ENCODE results near the gene HADHA.

The HADHA gene

DNA sequence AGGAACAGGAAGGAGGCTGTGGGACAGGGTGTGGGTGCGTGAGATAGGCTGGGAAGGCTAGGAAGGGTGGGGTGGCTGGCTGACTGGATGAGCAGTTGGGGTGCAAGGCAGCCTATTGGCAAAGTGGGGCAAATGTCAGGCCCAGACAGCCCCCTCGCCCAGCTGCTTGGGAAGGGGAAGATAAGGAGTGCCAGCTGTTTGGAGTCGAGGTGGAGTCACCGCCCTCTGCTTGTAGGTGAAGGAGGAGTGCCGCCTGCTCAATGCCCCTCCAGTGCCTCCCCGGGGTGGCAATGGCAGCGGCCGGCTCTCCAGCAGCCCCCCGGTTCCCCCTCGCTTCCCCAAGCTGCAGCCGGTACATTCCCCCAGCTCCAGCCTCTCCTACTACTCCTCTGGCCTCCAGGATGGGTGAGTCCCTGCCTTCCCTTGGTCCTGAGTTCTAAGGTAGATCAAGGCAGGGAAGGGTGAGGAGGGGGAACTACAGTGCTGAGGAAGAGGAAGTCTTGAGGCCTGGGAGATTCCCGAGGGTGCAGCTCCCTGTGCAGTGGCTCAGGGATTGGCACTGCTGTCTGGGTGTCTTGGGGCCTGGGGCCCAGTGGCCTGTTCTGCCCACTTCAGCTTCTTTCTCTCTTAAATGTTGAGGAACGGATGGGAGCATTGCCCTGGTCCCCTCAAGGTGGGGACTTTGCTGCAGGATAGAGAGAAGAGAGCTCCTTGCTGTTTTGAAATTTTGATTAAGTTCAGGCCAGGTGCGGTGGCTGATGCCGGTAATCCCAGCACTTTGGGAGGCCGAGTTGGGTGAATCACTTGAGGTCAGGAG lies 58.3 kb downstream of the HADHA start:
- POLR2A ChIA-PET: no interaction called here
- CTCF ChIA-PET: interaction anchor here (0.6 kb wide), 1 partner anchor 486 kb away, joined by 3 read pairs; no protein-coding TSS in a partner anchor
- no peak for DNase-seq (ENCODE audit: extremely low spot score)
- TF ChIP-seq FOXM1 (IDR thresholded peaks at IDR 0.05; ENCODE audit: borderline replicate concordance): no peak
- no peak for TF ChIP-seq ZNF384 (IDR thresholded peaks at IDR 0.05)
- no peak for TF ChIP-seq HDGF (IDR thresholded peaks at IDR 0.05; ENCODE audit: borderline replicate concordance)
- no peak for TF ChIP-seq L3MBTL2 (conservative IDR thresholded peaks at IDR 0.05)
- TF ChIP-seq BHLHE40 (IDR thresholded peaks at IDR 0.05; ENCODE audit: borderline replicate concordance): no peak
- TF ChIP-seq SUZ12 (IDR thresholded peaks at IDR 0.05): no peak
- TF ChIP-seq, protein P1, sequence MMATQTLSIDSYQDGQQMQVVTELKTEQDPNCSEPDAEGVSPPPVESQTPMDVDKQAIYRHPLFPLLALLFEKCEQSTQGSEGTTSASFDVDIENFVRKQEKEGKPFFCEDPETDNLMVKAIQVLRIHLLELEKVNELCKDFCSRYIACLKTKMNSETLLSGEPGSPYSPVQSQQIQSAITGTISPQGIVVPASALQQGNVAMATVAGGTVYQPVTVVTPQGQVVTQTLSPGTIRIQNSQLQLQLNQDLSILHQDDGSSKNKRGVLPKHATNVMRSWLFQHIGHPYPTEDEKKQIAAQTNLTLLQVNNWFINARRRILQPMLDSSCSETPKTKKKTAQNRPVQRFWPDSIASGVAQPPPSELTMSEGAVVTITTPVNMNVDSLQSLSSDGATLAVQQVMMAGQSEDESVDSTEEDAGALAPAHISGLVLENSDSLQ (IDR thresholded peaks at IDR 0.05): no peak
- TF ChIP-seq LEF1 (IDR thresholded peaks at IDR 0.05; ENCODE audit: borderline replicate concordance): no peak
- TF ChIP-seq NFRKB (IDR thresholded peaks at IDR 0.05): no peak
- TF ChIP-seq ARNT (IDR thresholded peaks at IDR 0.05): no peak
- TF ChIP-seq FOXK2 (IDR thresholded peaks at IDR 0.05): no peak
- no peak for TF ChIP-seq SP1 (IDR thresholded peaks at IDR 0.05)
- TF ChIP-seq TARDBP (IDR thresholded peaks at IDR 0.05): no peak
- no peak for TF ChIP-seq ELF4 (IDR thresholded peaks at IDR 0.05)
- TF ChIP-seq FOXA1 (IDR thresholded peaks at IDR 0.05): no peak
- no peak for TF ChIP-seq CTBP1 (IDR thresholded peaks at IDR 0.05; ENCODE audit: borderline replicate concordance)

DNA sequence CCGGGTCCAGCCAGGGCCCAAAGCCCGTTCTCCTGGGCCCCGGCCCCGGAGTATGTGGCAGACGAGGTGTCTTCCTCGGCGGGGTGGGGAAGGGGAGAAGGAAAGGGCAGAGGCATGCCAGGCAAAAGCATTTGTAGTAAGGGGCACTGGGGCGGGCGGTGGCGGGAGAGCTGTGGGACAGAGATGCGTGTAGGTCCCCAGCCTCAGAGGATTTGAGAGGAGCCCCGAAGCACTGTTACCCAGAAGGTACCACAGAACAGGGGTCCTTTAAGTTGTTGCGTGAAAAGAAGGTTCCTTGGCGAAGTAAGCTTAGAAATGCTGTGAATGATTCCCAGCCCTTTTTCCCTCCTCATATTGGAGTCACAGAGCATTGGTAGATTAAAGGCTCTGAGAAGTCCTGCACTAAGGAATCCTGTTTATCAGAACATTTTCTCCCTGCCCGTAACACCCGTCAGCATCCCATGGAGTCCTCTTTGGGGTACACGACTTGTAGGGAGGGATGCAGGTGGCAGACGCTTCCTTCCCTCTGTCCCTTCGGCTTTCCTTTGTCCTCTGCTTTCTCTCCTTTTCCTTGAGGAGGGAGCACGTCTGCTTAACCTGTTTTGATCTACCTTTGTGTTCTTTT lies 59.0 kb downstream of the HADHA start:
- CTCF ChIA-PET: interaction anchor here (0.6 kb wide), 1 partner anchor 486 kb away, joined by 3 read pairs; no protein-coding TSS in a partner anchor
- POLR2A ChIA-PET: no interaction called here
- no peak for DNase-seq (ENCODE audit: extremely low spot score)
- no peak for TF ChIP-seq ELF4 (IDR thresholded peaks at IDR 0.05)
- TF ChIP-seq, protein P1 (IDR thresholded peaks at IDR 0.05): no peak
- TF ChIP-seq FOXM1 (IDR thresholded peaks at IDR 0.05; ENCODE audit: borderline replicate concordance): no peak
- no peak for TF ChIP-seq SP1 (IDR thresholded peaks at IDR 0.05)
- no peak for TF ChIP-seq ZNF384 (IDR thresholded peaks at IDR 0.05)
- no peak for TF ChIP-seq ARNT (IDR thresholded peaks at IDR 0.05)
- no peak for TF ChIP-seq LEF1 (IDR thresholded peaks at IDR 0.05; ENCODE audit: borderline replicate concordance)
- no peak for TF ChIP-seq TARDBP (IDR thresholded peaks at IDR 0.05)
- no peak for TF ChIP-seq CTBP1 (IDR thresholded peaks at IDR 0.05; ENCODE audit: borderline replicate concordance)
- TF ChIP-seq FOXK2 (IDR thresholded peaks at IDR 0.05): no peak
- no peak for TF ChIP-seq BHLHE40 (IDR thresholded peaks at IDR 0.05; ENCODE audit: borderline replicate concordance)

DNA sequence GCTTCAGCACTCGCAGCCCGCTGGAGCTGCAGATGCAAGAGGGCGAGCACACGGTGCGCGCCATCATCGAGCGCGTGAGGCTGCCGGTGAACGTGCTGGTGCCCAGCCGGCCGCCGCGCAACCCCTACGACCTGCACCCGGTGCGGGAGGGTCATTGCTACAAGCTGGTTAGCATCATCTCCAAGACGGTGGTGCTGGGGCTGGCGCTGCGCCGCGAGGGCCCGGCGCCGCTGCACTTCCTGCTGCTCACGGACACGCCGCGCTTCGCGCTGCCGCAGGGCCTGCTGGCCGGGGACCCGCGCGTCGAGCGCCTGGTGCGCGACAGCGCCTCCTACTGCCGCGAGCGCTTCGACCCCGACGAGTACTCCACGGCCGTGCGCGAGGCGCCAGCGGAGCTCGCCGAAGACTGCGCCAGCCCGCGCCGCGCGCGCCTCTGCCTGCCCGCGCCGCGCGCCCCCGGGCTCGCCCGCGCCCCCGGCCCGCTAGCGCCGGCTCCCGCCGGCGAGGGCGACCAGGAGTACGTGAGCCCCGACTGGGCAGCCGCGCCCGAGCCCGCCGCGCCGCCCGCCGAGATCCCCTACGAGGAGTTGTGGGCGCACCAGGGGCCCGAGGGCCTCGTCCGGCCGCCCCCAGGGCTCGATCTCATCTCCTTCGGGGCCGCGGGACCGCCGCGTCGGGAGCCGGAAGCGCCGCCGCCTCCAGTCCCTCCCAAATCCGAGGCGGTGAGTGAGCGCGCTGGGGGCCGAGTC lies 59.7 kb downstream of the HADHA start:
- ChIA-PET CTCF (no interaction called here), POLR2A (no interaction called here)
- DNase-seq (ENCODE audit: extremely low spot score): no peak
- no peak for TF ChIP-seq ZNF384 (IDR thresholded peaks at IDR 0.05)
- TF ChIP-seq, protein P1 (IDR thresholded peaks at IDR 0.05): no peak
- no peak for TF ChIP-seq BHLHE40 (IDR thresholded peaks at IDR 0.05; ENCODE audit: borderline replicate concordance)
- TF ChIP-seq SP1 (IDR thresholded peaks at IDR 0.05): no peak
- no peak for TF ChIP-seq FOXK2 (IDR thresholded peaks at IDR 0.05)
- TF ChIP-seq SUZ12 (IDR thresholded peaks at IDR 0.05): no peak
- no peak for TF ChIP-seq ARNT (IDR thresholded peaks at IDR 0.05)
- no peak for TF ChIP-seq CTBP1 (IDR thresholded peaks at IDR 0.05; ENCODE audit: borderline replicate concordance)

DNA sequence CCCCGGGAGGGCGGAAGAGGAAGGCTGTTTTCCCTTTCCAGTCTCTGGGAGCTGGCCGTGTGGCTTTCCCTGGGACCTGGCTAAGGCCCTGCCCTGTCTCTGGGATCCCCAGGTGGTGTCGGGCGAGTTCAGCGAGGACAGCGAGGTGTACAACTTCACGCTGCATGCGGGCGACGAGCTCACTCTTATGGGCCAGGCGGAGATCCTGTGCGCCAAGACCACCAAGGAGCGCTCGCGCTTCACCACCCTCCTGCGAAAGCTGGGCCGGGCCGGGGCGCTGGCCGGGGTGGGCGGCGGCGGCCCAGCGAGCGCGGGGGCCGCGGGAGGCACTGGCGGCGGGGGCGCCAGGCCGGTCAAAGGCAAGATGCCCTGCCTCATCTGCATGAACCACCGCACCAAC lies 60.3 kb downstream of the HADHA start:
- ChIA-PET POLR2A (no interaction called here), CTCF (no interaction called here)
- DNase-seq (ENCODE audit: extremely low spot score): no peak
- TF ChIP-seq FOXM1 (IDR thresholded peaks at IDR 0.05; ENCODE audit: borderline replicate concordance) (no peak), ZNF384 (IDR thresholded peaks at IDR 0.05) (no peak), ARNT (IDR thresholded peaks at IDR 0.05) (no peak), NFRKB (IDR thresholded peaks at IDR 0.05) (no peak), FOXA1 (IDR thresholded peaks at IDR 0.05) (no peak), LEF1 (IDR thresholded peaks at IDR 0.05; ENCODE audit: borderline replicate concordance) (no peak), BHLHE40 (IDR thresholded peaks at IDR 0.05; ENCODE audit: borderline replicate concordance) (no peak), L3MBTL2 (conservative IDR thresholded peaks at IDR 0.05) (no peak), SP1 (IDR thresholded peaks at IDR 0.05) (no peak), TARDBP (IDR thresholded peaks at IDR 0.05) (no peak), FOXK2 (IDR thresholded peaks at IDR 0.05) (no peak), CTBP1 (IDR thresholded peaks at IDR 0.05; ENCODE audit: borderline replicate concordance) (no peak), ELF4 (IDR thresholded peaks at IDR 0.05) (no peak)
- TF ChIP-seq, protein P1 (IDR thresholded peaks at IDR 0.05): no peak

Measured in HEK293T (cell line).